ENCODE measurements around the gene APOBEC4.

- TF ChIP-seq POLR2A (IDR thresholded peaks at IDR 0.05) = no peak
- no peak for TF ChIP-seq CTCF (IDR thresholded peaks at IDR 0.05)
Observed at GRCh38 chr1:183600634-183601033, 52.5 kb downstream of the APOBEC4 start.

All from thyroid gland (tissue), 4 donors.